ENCODE data around the gene ADH7.
"Not testable (repeated sequence)": the region's sequence is repeated elsewhere in the genome, so short reads cannot be mapped to it uniquely, and the experiment has no call there.

ADH7 gene

DNA sequence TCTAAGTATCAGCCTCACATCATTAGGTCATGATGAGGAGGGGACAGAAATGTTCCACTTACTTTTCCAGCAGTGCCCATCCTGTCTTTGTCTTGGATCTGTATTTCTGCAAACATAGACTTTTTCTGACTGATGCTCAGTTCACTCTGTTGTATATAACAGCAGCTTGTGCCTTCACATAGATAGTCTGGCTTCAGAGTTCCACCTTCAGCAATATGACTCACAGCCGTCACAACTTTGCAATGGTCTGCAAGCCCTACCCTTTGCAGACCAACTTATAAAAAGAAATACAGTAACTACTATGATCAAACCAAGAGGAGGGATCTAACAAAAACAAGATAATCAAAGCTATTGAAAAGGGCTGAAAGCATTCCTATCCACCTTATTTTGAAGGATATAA lies at the start of gene ADH7:
Gene ADH7 (minus strand): TSS at position 189 of the 400 bp plus-strand sequence. CDS start 109 bp downstream, at position 80.
- DNase-seq = no peak

DNA sequence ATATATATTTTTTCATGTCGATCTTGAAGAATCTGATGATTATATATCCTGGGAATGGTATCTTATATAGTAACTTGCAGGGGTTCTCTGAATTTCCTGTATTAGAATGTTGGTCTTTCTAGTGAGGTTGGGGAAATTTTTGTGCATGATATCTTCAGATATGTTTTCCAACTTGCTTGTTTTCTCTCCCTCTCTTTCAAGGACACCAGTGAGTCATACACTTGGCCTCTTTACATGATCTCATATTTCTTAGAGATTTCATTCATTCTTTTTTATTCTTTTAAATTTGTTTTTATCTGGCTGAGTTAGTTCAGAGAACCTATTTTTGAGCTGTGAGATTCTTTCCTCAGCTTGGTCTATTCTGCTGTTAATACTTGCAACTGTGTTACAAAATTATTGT lies 48.5 kb upstream of the ADH7 start:
- no peak for DNase-seq

DNA sequence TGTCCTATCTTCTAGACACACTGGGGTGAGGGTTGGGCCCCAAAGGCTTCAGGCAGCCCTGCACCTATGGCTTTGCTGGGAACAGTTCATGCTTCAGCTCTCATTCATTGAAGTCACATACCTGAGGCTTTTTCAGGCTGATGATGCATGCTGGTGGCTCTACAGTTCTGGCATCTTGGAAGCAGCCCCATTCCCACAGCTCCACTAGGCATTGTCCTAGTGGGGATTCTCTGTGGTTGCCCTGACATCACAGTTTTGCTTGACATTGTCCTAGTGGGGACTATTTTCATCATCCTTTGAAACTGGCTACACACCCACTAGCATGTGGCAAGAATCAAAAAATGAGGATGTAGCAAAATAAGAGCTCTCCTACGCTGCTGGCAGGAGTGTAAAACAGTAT lies 38.0 kb upstream of the ADH7 start:
- no peak for DNase-seq

DNA sequence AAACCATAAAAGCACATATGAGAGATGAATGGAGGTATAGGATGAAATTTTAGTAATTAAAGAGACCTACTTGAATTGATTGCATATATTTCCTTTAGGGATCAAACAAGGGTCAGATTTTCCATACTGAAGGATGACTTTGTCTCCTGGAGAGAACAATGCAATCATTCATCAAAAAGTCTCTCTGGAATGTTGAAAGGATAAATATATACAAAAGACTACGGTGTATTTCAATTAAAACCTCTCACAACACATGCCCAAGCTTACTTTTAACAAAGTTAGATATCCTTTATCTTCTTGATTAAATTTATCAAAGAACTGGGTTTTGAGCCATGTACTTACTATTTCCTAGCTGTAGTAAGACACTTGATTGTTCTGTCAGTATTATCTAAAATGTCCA lies 36.8 kb upstream of the ADH7 start:
- no peak for DNase-seq

DNA sequence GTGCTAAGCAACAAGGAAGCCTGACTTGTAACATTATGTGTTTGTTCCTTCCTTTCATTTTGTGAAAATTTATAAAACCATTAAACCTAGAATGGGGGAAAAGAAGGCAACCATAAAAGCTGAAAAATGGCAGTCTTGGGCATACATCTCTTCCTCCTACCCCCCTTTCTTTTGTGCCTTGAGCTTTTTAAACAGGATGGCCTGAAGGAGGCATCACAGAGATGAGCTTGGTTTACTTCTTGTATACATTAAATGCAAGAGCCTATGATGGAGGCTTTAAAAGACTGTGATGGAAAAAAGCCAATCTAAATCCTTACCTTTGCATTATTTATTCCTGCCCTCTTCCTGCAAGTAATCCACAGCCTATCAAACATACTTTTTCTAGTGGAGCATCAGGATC lies 36.2 kb upstream of the ADH7 start:
- DNase-seq = no peak

DNA sequence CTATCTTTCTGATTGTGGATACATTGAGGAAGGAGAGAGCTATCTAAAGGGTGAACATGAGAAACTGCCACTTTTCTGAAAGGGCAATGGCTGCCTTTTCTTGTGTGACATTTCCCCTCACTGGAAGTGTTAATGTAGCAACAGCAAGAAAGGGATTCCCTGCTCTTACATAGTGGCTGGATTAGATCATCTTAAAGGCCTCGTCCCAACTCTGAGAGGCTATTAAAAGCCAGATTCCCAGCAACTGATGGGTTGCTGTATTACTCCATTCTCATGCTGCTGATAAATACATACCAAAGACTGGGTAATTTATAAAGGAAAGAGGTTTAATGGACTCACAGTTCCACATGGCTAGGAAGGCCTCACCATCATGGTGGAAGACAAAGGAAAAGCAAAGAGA lies 33.7 kb upstream of the ADH7 start:
- no peak for DNase-seq

- no peak for DNase-seq
Observed at GRCh38 chr4:99467887-99468286, 32.7 kb upstream of the ADH7 start.

GRCh38 chr4:99463566-99463965 lies 28.4 kb upstream of the ADH7 start:
- DNase-seq = no peak

DNA sequence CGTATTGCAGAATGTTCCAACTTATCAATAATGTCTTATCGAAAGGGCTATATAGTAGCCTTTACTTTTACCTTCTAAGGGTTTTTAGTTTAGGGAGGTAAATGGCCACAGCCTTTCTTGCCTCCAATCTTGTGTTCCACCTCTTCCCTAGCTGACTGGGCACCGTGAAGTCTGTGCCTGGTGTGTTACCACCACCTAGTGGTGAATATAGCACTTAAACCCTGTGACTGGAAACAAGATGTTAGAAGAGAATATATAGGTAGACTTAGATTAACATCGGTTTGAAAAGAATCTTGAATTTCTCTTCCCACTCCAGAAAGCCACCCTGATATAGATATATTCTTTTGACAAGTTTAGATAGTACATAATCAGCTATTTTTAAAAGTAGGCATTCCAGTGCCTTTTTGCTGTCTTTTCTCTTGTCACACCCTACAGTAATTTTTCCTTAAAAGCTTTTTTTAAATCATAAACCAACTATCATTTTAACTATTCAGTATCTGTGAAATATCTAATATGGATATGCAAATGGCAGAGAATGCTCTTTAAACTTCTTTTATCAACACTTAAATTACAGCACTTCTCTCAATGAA lies 27.8 kb upstream of the ADH7 start:
- DNase-seq = peak; percentile 85

- no peak for DNase-seq
Observed at GRCh38 chr4:99461623-99462401, 26.7 kb upstream of the ADH7 start.

- no peak for DNase-seq
Observed at GRCh38 chr4:99459546-99460042, 24.5 kb upstream of the ADH7 start.

DNA sequence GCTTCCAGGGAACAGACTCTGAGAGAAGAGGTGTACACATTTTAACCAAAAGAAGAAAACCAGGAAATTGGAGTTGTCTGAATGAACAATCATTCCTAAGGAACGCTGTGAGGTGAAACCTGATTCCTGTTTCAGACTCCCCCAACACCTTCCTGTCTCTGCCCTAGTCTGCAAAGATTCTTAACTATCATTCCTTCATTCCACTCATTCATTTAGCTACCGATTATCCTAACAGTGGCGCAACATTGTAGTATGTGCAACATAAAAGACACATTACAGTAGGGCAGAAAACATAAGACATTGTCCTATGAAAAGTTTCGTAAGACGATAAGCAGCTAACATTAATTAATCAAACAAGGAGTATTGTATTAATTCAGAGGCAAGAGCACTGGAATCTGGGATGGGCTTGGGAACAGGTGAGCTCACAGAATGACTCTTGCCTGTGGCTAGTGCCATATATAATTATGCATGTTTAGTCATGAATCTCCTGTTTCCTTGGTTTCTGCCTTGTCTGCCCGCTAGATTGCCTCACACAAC lies 23.8 kb upstream of the ADH7 start:
- DNase-seq = peak; percentile 79

DNA sequence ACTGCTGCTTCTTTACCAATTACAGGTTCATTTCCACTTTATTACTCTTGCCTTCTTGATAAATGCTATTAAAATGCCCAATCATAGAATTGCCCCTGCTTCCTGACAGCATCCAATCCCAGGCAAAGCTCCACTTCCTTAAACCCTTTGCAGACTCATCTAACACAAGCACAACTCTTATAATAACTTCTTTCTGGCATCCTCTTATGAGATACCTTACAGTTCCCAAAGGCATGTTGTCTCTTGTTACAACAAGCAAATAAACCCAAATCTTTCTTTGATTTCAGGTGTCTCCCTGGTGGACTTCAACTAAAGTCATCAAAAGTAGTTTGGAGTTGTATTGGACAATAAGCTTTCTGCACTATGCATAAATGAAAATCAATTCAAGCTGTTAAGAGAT lies 22.5 kb upstream of the ADH7 start:
- no peak for DNase-seq

- no peak for DNase-seq
Observed at GRCh38 chr4:99457270-99457669, 22.1 kb upstream of the ADH7 start.

- DNase-seq = no peak
Observed at GRCh38 chr4:99447513-99447912, 12.4 kb upstream of the ADH7 start.

GRCh38 chr4:99447079-99447478 lies 11.9 kb upstream of the ADH7 start:
- DNase-seq = no peak

GRCh38 chr4:99438405-99438780 lies 3.3 kb upstream of the ADH7 start:
- DNase-seq = no peak

- no peak for DNase-seq
Observed at GRCh38 chr4:99437723-99438404, 2.7 kb upstream of the ADH7 start.

DNA sequence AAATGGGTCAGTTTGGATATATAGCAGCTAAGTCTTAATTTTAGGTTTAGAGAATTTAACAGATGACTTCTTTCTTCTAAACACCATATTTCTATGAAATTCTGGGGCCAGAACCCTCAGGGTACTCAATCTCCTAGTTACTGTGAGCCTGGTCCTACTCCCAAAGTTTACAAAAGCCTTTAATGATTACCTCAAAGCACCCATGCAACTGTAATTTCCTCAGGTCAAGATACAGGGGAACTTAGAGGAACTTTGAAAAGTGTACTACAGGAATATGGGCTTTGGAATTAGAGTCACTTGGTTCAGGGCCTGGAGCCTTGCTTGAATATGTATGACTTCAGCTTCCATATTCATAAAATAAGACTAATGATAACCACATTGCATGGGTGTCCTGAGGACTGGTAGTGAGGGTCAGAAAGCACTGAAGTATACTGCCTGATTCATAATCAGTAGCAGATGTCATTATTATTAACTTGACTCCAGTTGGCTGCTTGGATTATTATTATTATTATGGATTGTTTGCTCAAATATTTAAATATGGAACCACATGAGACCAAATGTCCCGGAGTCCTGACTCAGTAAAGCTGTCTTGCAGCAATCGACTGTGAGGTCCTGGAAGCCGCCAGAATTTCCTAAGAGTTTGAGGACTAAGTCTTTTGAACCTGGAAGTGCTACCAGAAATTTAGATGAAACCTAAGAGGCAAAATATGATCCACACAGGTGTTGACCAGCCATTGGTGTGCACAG lies 2.0 kb upstream of the ADH7 start:
- DNase-seq = no peak

DNA sequence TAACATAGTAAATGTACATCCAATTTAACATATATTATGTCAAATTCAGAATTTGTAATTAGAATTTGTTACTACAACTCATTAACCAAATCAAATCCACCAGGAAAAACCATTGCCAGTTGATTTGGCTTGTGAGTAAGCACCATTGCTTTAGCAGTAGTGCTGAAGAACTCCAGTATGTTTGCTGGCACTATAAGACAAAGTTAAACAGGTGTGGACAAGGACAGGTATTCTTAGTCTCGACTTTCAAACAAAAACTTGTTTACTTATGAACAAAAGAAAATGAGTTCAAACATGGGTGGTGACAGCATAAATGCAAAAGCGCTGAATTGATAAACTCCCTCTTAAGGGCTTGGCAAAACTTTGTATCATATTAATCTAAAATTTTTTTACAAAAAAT lies 1.3 kb upstream of the ADH7 start:
- DNase-seq = no peak

- DNase-seq = no peak
Observed at GRCh38 chr4:99430106-99430505, 5.0 kb downstream of the ADH7 start.

DNA sequence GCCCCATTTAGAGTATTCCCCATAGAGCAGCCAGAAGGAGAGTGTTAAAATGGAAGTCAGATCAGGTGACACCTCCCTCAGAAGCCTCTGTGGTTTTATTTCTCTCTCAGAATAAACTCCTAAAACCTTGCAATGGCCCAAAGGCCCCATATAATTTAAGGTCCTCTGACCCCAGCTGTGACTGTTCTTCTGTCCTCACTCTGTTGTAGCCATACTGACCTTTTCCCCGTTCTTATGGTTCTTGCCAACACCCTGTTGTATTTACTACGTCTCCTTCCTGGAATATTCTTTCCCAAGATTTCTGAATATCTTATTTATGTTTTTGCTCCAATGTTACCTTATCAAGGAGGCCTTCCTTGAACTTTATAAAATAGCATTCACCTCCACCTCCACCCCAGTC lies 18.0 kb downstream of the ADH7 start:
- DNase-seq = no peak

DNA sequence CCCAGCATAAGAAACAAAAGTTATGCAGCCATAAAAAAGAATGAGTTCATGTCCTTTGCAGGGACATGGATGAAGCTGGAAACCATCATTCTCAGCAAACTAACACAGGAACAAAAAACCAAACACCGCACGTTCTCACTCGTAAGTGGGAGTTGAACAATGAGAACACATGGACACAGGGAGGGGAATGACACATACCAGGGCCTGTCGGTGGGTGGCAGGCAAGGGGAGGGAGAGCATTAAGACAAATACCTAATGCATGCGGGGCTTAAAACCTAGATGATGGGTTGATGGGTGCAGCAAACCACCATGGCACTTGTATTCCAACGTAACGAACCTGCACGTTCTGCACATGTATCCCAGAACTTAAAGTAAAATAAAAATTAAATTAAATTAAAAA lies 19.4 kb downstream of the ADH7 start:
- not testable (repeated sequence) for DNase-seq

Data from islet precursor cell (in vitro differentiated cells).